ENCODE results near the gene COL28A1.

- TF ChIP-seq CTCF (IDR thresholded peaks at IDR 0.05; ENCODE audit: low read depth, low read length) (no peak), EZH2phosphoT487 (IDR thresholded peaks at IDR 0.05; ENCODE audit: low read depth) (no peak)
These were observed 96.1 kb downstream of the COL28A1 start for GRCh38 chr7:7439564-7439963.
